GM12878 (cell line): ENCODE data around the gene USP37.

ENCODE experiments used
- BACH1 ChIP-seq: fragments of 450-650 bp; IDR thresholded peaks from 2 replicates; pipeline ENCODE4 v1.6.1; 2017; ENCODE audit warnings: mild to moderate bottlenecking, borderline replicate concordance
- CTCF ChIP-seq, 3 experiments: IDR thresholded peaks in 2 of 3; conservative IDR thresholded peaks in 1 of 3; 2 replicates each; pipeline ENCODE4 v1.5.1; 2011; ENCODE audit warnings: low read depth in 3 of 3, low read length in 3 of 3, mild to moderate bottlenecking in 3 of 3, control low read depth in 2 of 3, moderate library complexity in 2 of 3, inconsistent platforms in 1 of 3, mixed read lengths in 1 of 3; ENCODE audit not compliant: control insufficient read depth in 2 of 3, insufficient read depth in 1 of 3; ENCODE audit errors: extremely low read depth in 1 of 3
- EZH2 ChIP-seq: IDR thresholded peaks from 2 replicates; pipeline ENCODE4 v1.6.1; 2012; ENCODE audit warnings: low read depth, mild to moderate bottlenecking, control low read depth, inconsistent platforms, low read length, borderline replicate concordance; ENCODE audit not compliant: control insufficient read depth
- JUND ChIP-seq: IDR thresholded peaks from 2 replicates; pipeline ENCODE4 v1.6.1; 2012; ENCODE audit warnings: low read depth, mild to moderate bottlenecking, low read length, improper control_type of control experiment, moderate library complexity
- POU2F2 ChIP-seq: IDR thresholded peaks from 3 replicates; pipeline ENCODE4 v1.6.1; 2011; ENCODE audit warnings: low read depth, mild to moderate bottlenecking, low read length, borderline replicate concordance
- REST ChIP-seq: IDR thresholded peaks from 2 replicates; pipeline ENCODE4 v1.6.1; 2012; ENCODE audit warnings: mild to moderate bottlenecking, low read depth, low read length
- TCF7 ChIP-seq: IDR thresholded peaks from 2 replicates; pipeline ENCODE4 v1.6.1; 2014; ENCODE audit warnings: antibody characterized with exemption, borderline replicate concordance

- TF ChIP-seq POU2F2: no peak
- no peak for TF ChIP-seq BACH1
- TF ChIP-seq TCF7: no peak
- no peak for TF ChIP-seq EZH2
- no peak for TF ChIP-seq JUND
- TF ChIP-seq CTCF (IDR thresholded peaks at IDR 0.05 in 2 of 3, conservative IDR thresholded peaks at IDR 0.05 in 1 of 3; ENCODE audit: control insufficient read depth in 2 of 3, extremely low read depth in 1 of 3, insufficient read depth in 1 of 3, low read depth in 3 of 3, low read length in 3 of 3): no peak
- TF ChIP-seq REST: no peak
These were observed 131.2 kb downstream of the USP37 start for GRCh38 chr2:218436992-218437391.
